Measurements from ENCODE around the gene LIN52.

GRCh38 chr14:74089251-74090020 lies 4.7 kb downstream of the LIN52 start:
- TF ChIP-seq CTCF (IDR thresholded peaks at IDR 0.05; ENCODE audit: low read depth, low read length) = no peak
- no peak for TF ChIP-seq EZH2phosphoT487 (IDR thresholded peaks at IDR 0.05; ENCODE audit: low read depth)

Data from OCI-LY3 (cell line).